GM23248 (cell line): Measurements from ENCODE around the gene SH3RF3. TPM values are rescaled to one million over a fixed set of nuclear protein-coding genes. Genes with fewer than 3 reads are reported as not detected.

Source experiments
- DNase-seq: peaks from one replicate; pipeline ENCODE4 v3.0.0-alpha.2; 2015
- H2AFZ ChIP-seq: fragments of 200-600 bp; sonication (generic); 2 replicates; pipeline ENCODE4 v1.6.1; 2016; ENCODE audit warnings: antibody characterized with exemption
- H3F3A ChIP-seq: fragments of 200-600 bp; sonication (generic); 2 replicates; pipeline ENCODE4 v1.6.1; 2016; ENCODE audit warnings: mild to moderate bottlenecking, antibody characterized with exemption, mixed run types; ENCODE audit not compliant: insufficient read depth
- H3K27ac ChIP-seq: fragments of 200-600 bp; sonication (generic); 2 replicates; pipeline ENCODE4 v1.5.1; 2016; ENCODE audit warnings: mild to moderate bottlenecking
- H3K27me3 ChIP-seq: fragments of 200-600 bp; sonication (generic); replicated peaks from 2 replicates; pipeline ENCODE4 v1.6.1; 2016; ENCODE audit warnings: mild to moderate bottlenecking; ENCODE audit not compliant: insufficient read depth
- H3K36me3 ChIP-seq: fragments of 200-600 bp; sonication (generic); 2 replicates; pipeline ENCODE4 v1.6.1; 2016; ENCODE audit warnings: low read depth, mild to moderate bottlenecking
- H3K4me1 ChIP-seq: fragments of 200-600 bp; sonication (generic); 2 replicates; pipeline ENCODE4 v1.6.1; 2016; ENCODE audit warnings: mild to moderate bottlenecking; ENCODE audit not compliant: insufficient read depth
- H3K4me2 ChIP-seq: fragments of 200-600 bp; sonication (generic); one replicate; pipeline ENCODE4 v1.6.1; 2016; ENCODE audit warnings: mild to moderate bottlenecking; ENCODE audit not compliant: unreplicated experiment
- H3K4me3 ChIP-seq: fragments of 200-600 bp; sonication (generic); 2 replicates; pipeline ENCODE4 v1.5.1; 2016; ENCODE audit warnings: mild to moderate bottlenecking
- H3K79me2 ChIP-seq: fragments of 200-600 bp; sonication (generic); 2 replicates; pipeline ENCODE4 v1.6.1; 2016; ENCODE audit warnings: mild to moderate bottlenecking; ENCODE audit not compliant: insufficient read depth
- H3K9ac ChIP-seq: fragments of 200-600 bp; sonication (generic); 2 replicates; pipeline ENCODE4 v1.6.1; 2016; ENCODE audit warnings: mild to moderate bottlenecking
- H3K9me2 ChIP-seq: fragments of 200-600 bp; sonication (generic); 2 replicates; pipeline ENCODE4 v1.6.1; 2016; ENCODE audit warnings: mixed run types, mild to moderate bottlenecking, moderate library complexity; ENCODE audit not compliant: insufficient read depth
- H3K9me3 ChIP-seq: fragments of 200-600 bp; sonication (generic); one replicate; pipeline ENCODE4 v1.6.1; 2017; ENCODE audit warnings: low read depth
- H4K20me1 ChIP-seq: fragments of 200-600 bp; sonication (generic); 2 replicates; pipeline ENCODE4 v1.6.0; 2016; ENCODE audit not compliant: insufficient read depth
- EZH2 ChIP-seq: fragments of 200-600 bp; sonication (generic); IDR thresholded peaks from 2 replicates; pipeline ENCODE4 v1.6.1; 2018; ENCODE audit warnings: antibody characterized with exemption, mild to moderate bottlenecking; ENCODE audit not compliant: insufficient read depth, poor library complexity, severe bottlenecking
- EZH2phosphoT487 ChIP-seq: fragments of 200-600 bp; sonication (generic); IDR thresholded peaks from 2 replicates; pipeline ENCODE4 v1.6.1; 2018; ENCODE audit warnings: antibody characterized with exemption, moderate library complexity, mild to moderate bottlenecking, low read depth; ENCODE audit not compliant: insufficient read depth
- WGBS, 2 experiments: methylation state at CpG; one replicate each; pipeline ENCODE4 v1.1.6; 2015 to 2017; ENCODE audit warnings: low lambda C conversion rate in 2 of 2, low coverage in 1 of 2; ENCODE audit errors: missing lambda C conversion rate in 2 of 2; 5-methylcytosine and 5-hydroxymethylcytosine counted together
- in situ Hi-C: fragments of 300-500 bp; cut with MboI; formaldehyde crosslinking; loops from 2 replicates; pipeline ENCODE4 v1.15.0; 2020
- polyA plus RNA-seq: library from polyadenylated mRNA; unstranded; fragments of >200 nt; fragmentation: Nextera tagmentation; extraction: Ambion mirVana; gene quantifications from 2 replicates; pipeline ENCODE4 v1.2.1, GENCODE V29; 2016
- total RNA-seq: library from RNA; depleted of rRNA; stranded (reverse); fragments of >200 nt; shearing (Covaris generic); gene quantifications from 2 replicates; pipeline ENCODE4 v1.2.3, GENCODE V29; 2014

SH3RF3 gene
- total and polyA plus RNA-seq, 2 experiments from 2014 or later = 1.5 to 5.2 TPM

GRCh38 chr2:109508556-109508955 is 379.6 kb downstream of the SH3RF3 start:
- WGBS, 2 experiments = 48 to 50% methylated on average over 8 of the region's 8 CpGs
- H3K27ac ChIP-seq = no peak overlapping the region
- H3K4me1 ChIP-seq = peaks cover 1% of the 10 kb centered on the region; the same call in 1 of the 2 replicates
- H2AFZ ChIP-seq = no peak overlapping the region
- DNase-seq = no peak
- no peaks in the 10 kb centered on the region for H3K36me3 ChIP-seq
- in situ Hi-C loops = loop anchor here (10.0 kb wide), 2 partner anchors 384 to 584 kb away; partner anchors contain the start of gene SH3RF3
- no peak overlapping the region for H3K4me2 ChIP-seq
- no peaks in the 10 kb centered on the region; the same call in 1 of the 2 replicates for H3F3A ChIP-seq
- H3K27me3 ChIP-seq = no peaks in the 10 kb centered on the region
- no peak overlapping the region for H3K9ac ChIP-seq
- no peaks in the 10 kb centered on the region for H3K9me2 ChIP-seq
- no peaks in the 10 kb centered on the region for H3K79me2 ChIP-seq
- no peak overlapping the region for H3K4me3 ChIP-seq
- H3K9me3 ChIP-seq = no peaks in the 10 kb centered on the region
- H4K20me1 ChIP-seq = no peaks in the 10 kb centered on the region
- no peak for TF ChIP-seq EZH2
- no peak for TF ChIP-seq EZH2phosphoT487

DNA sequence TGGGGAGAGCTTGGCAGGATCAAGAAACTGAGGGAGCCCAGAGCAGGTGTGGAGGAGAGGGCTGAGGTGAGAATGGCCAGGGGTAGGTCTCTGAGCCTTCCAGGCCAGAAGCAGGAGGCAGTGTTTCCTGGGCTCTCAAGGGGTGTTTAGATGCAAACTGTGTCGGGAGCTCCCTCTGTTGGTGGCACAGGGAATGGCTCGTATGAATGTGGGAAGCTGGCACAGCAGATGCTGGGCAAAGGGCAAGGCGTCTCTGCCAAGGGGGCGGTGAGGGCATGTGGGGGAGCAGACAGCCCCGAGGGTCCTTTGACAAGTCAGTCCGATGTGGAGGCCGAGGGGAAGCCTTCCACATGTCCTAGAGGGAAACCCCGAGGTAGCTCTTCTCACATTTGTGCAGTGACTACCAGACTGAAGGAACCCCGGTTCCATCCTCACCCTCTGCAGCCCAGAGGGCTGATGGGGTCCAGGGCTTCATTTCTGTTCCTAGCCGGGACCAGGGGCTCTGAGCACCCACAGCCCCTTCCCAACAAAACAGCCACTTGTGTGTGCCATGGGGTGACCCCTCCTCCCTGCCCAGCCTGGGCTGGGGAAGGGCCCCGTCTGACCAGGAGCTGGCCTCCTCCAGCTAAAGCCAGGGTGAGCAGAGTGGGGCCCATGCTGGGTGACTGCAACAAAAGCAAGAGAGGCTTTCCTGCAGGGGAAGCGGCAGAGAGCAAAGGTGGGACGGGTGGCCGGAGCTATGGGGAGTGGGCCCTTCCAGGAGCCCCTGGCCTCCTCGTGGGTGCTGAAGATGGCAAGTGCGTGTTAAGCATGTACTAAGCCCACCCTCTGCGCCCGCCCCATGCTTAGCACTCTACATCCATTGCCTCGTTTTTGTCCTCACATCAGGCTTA is 381.4 kb downstream of the SH3RF3 start:
- TF ChIP-seq EZH2phosphoT487 = no peak
- TF ChIP-seq EZH2 = no peak
- no peaks in the 10 kb centered on the region for H3K9me3 ChIP-seq
- no peaks in the 10 kb centered on the region for H3K36me3 ChIP-seq
- DNase-seq = peak; percentile 76
- H3K9ac ChIP-seq = no peak overlapping the region
- no peak overlapping the region for H3K4me2 ChIP-seq
- peaks cover 9% of the 10 kb centered on the region; the same call in 1 of the 2 replicates for H3F3A ChIP-seq
- no peaks in the 10 kb centered on the region for H4K20me1 ChIP-seq
- peaks cover 10% of the 10 kb centered on the region for H3K4me1 ChIP-seq
- 47 to 52% methylated on average over 16 to 19 of the region's 19 CpGs for WGBS, 2 experiments
- H3K79me2 ChIP-seq = no peaks in the 10 kb centered on the region
- in situ Hi-C loops = no loop called here
- H3K27ac ChIP-seq = no peak overlapping the region
- no peak overlapping the region for H3K4me3 ChIP-seq
- H3K9me2 ChIP-seq = no peaks in the 10 kb centered on the region
- no peak overlapping the region for H2AFZ ChIP-seq
- no peaks in the 10 kb centered on the region for H3K27me3 ChIP-seq

DNA sequence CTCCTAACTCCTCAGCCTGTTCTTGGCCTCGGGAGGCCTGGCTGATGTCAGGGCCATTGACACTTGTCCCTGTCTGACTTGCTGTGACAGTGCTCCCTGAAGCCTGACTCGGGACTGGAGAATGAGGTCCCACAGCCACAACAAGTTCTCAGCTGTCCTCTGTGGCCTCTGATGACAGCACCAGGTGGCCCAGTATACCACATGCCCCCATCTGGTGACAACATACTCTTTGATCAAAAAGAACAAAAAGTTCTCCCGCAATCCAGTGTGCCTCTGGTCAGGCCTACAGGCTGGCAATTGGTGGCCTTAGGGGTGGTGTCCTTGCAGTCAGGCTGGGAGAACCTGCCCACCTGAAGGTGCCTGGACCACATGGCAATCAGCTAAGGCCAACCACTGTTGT is 382.2 kb downstream of the SH3RF3 start:
- no peaks in the 10 kb centered on the region for H4K20me1 ChIP-seq

GRCh38 chr2:109512076-109512475 is 383.1 kb downstream of the SH3RF3 start:
- in situ Hi-C loops = no loop called here
- Histone ChIP-seq H3K27ac (no peak overlapping the region), H3K9me2 (no peaks in the 10 kb centered on the region), H3K4me3 (no peak overlapping the region), H3K79me2 (no peaks in the 10 kb centered on the region), H3K4me2 (no peak overlapping the region), H3F3A (peaks cover 9% of the 10 kb centered on the region; the same call in 1 of the 2 replicates), H3K4me1 (peaks cover 10% of the 10 kb centered on the region), H3K9ac (no peak overlapping the region), H3K27me3 (no peaks in the 10 kb centered on the region), H3K36me3 (no peaks in the 10 kb centered on the region), H3K9me3 (no peaks in the 10 kb centered on the region), H4K20me1 (no peaks in the 10 kb centered on the region), H2AFZ (no peak overlapping the region)
- 78% methylated on average over 5 of the region's 5 CpGs for WGBS, 2 experiments
- TF ChIP-seq EZH2phosphoT487 (no peak), EZH2 (no peak)
- no peak for DNase-seq

More for the DNA sequence above, 382.2 kb downstream of the SH3RF3 start:
- DNase-seq = no peak
- H3K9me2 ChIP-seq = no peaks in the 10 kb centered on the region
- H3K9me3 ChIP-seq = no peaks in the 10 kb centered on the region
- H3K4me1 ChIP-seq = peaks cover 10% of the 10 kb centered on the region
- no peak overlapping the region for H3K27ac ChIP-seq
- H3K9ac ChIP-seq = no peak overlapping the region
- WGBS, 2 experiments = 64 to 74% methylated on average over 3 of the region's 3 CpGs
- no peaks in the 10 kb centered on the region for H3K36me3 ChIP-seq
- H3K79me2 ChIP-seq = no peaks in the 10 kb centered on the region
- H3K4me3 ChIP-seq = no peak overlapping the region
- TF ChIP-seq EZH2phosphoT487 = no peak
- H3F3A ChIP-seq = peaks cover 9% of the 10 kb centered on the region; the same call in 1 of the 2 replicates
- no peak overlapping the region for H3K4me2 ChIP-seq
- no peak overlapping the region for H2AFZ ChIP-seq
- H3K27me3 ChIP-seq = no peaks in the 10 kb centered on the region
- in situ Hi-C loops = no loop called here
